Measurements from ENCODE around the gene HNRNPAB.

DNA sequence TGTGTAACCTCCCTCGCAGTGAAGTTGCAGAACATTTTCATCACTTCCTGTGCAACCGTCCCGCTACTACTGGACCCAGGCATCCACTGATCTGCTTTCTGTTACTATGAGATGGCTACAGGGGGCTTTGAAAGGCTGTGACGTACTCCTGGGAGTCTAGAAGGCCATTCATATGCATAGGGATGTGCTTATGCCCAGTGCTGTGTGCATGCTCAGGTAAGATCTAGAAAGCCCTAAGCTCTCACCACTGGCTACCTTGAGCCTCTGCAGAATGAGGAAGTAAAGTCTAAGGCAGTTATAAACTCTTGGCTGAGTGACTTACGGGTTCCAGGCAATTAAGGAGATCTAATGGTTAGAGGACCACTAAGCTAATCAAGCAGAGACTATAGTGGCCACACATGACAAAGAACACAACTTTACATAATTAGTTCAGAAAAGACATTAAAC, 11.8 kb downstream of the HNRNPAB start:
- TF ChIP-seq POLR2A (IDR thresholded peaks at IDR 0.05) = no peak
- TF ChIP-seq, protein P1, sequence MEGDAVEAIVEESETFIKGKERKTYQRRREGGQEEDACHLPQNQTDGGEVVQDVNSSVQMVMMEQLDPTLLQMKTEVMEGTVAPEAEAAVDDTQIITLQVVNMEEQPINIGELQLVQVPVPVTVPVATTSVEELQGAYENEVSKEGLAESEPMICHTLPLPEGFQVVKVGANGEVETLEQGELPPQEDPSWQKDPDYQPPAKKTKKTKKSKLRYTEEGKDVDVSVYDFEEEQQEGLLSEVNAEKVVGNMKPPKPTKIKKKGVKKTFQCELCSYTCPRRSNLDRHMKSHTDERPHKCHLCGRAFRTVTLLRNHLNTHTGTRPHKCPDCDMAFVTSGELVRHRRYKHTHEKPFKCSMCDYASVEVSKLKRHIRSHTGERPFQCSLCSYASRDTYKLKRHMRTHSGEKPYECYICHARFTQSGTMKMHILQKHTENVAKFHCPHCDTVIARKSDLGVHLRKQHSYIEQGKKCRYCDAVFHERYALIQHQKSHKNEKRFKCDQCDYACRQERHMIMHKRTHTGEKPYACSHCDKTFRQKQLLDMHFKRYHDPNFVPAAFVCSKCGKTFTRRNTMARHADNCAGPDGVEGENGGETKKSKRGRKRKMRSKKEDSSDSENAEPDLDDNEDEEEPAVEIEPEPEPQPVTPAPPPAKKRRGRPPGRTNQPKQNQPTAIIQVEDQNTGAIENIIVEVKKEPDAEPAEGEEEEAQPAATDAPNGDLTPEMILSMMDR (IDR thresholded peaks at IDR 0.05) = no peak
